IMR-90 (cell line): ENCODE measurements around the gene USP25. TPM values are rescaled to one million over a fixed set of nuclear protein-coding genes. Genes with fewer than 3 reads are reported as not detected.

ENCODE experiments used
- ATAC-seq: fragments of 200-7000 bp; cut with Tn5 transposase; 2 replicates; pipeline ENCODE4 v1.9.1; 2020; ENCODE audit warnings: low read depth, mild to moderate bottlenecking, moderate library complexity
- BruUV-seq: library from RNA; stranded (reverse); fragments of 400-500 nt; replicated peaks from 2 replicates; lab custom pipeline; 2021; lab: Mats Ljungman, UMichigan
- CTCF ChIA-PET: fragments of 300-600 bp; formaldehyde crosslinking; extraction: SDS; loops from one replicate; lab custom pipeline; 2021; ENCODE audit warnings: antibody characterized with exemption; lab: Yijun Ruan, JAX
- POLR2A ChIA-PET: fragments of 300-600 bp; sonication (Branson Sonifier 250); formaldehyde crosslinking; loops from one replicate; lab custom pipeline; 2022; ENCODE audit warnings: antibody characterized with exemption; ENCODE audit not compliant: unreplicated experiment; lab: Charles Lee
- DNase-seq: peaks from one replicate; pipeline ENCODE4 v3.0.0; 2013
- H2AFZ ChIP-seq: replicated peaks from 2 replicates; pipeline ENCODE3; 2013; ENCODE audit warnings: low read length, mild to moderate bottlenecking; ENCODE audit not compliant: poor library complexity
- H2AK5ac ChIP-seq: 2 replicates; pipeline ENCODE4 v1.6.1; 2013; ENCODE audit warnings: low read depth, low read length, inconsistent platforms
- H2AK9ac ChIP-seq: replicated peaks from 2 replicates; pipeline ENCODE3; 2013; ENCODE audit warnings: mild to moderate bottlenecking, low read depth, low read length, moderate library complexity; ENCODE audit not compliant: poor library complexity
- H2BK120ac ChIP-seq: 2 replicates; pipeline ENCODE4 v1.6.1; 2013; ENCODE audit warnings: low read depth, low read length, inconsistent platforms
- H2BK15ac ChIP-seq: 3 replicates; pipeline ENCODE4 v1.6.1; 2013; ENCODE audit warnings: low read depth, low read length, inconsistent platforms
- H2BK20ac ChIP-seq: 2 replicates; pipeline ENCODE4 v1.6.1; 2013; ENCODE audit warnings: low read depth, mild to moderate bottlenecking, inconsistent platforms, low read length, moderate library complexity
- H2BK5ac ChIP-seq: 2 replicates; pipeline ENCODE4 v1.6.1; 2013; ENCODE audit warnings: mild to moderate bottlenecking, low read depth, low read length, inconsistent platforms; ENCODE audit not compliant: poor library complexity, severe bottlenecking
- H3K14ac ChIP-seq: replicated peaks from 2 replicates; pipeline ENCODE4 v1.6.1; 2013; ENCODE audit warnings: low read depth, low read length, inconsistent platforms
- H3K18ac ChIP-seq: 2 replicates; pipeline ENCODE4 v1.6.1; 2013; ENCODE audit warnings: low read depth, low read length, control low read depth
- H3K23ac ChIP-seq: 2 replicates; pipeline ENCODE4 v1.6.1; 2013; ENCODE audit warnings: low read depth, low read length, inconsistent platforms
- H3K27ac ChIP-seq: 2 replicates; pipeline ENCODE4 v1.5.1; 2013; ENCODE audit warnings: mild to moderate bottlenecking, control low read depth, low read length; ENCODE audit not compliant: insufficient read depth
- H3K27me3 ChIP-seq: 2 replicates; pipeline ENCODE4 v1.6.1; 2013; ENCODE audit warnings: low read length; ENCODE audit not compliant: control insufficient read depth, insufficient read depth
- H3K36me3 ChIP-seq: 2 replicates; pipeline ENCODE4 v1.6.1; 2013; ENCODE audit warnings: low read length, mixed read lengths; ENCODE audit not compliant: control insufficient read depth, insufficient read depth
- H3K4ac ChIP-seq: 2 replicates; pipeline ENCODE4 v1.6.1; 2013; ENCODE audit warnings: low read depth, low read length, inconsistent platforms
- H3K4me1 ChIP-seq: 2 replicates; pipeline ENCODE4 v1.6.1; 2013; ENCODE audit warnings: low read length, mixed read lengths; ENCODE audit not compliant: control insufficient read depth, insufficient read depth
- H3K4me2 ChIP-seq: 2 replicates; pipeline ENCODE4 v1.6.1; 2013; ENCODE audit warnings: low read depth, mild to moderate bottlenecking, control low read depth, low read length, moderate library complexity
- H3K4me3 ChIP-seq: 2 replicates; pipeline ENCODE4 v1.5.1; 2013; ENCODE audit warnings: low read depth, mild to moderate bottlenecking, control low read depth, low read length, moderate library complexity; ENCODE audit not compliant: insufficient read depth
- H3K56ac ChIP-seq: 2 replicates; pipeline ENCODE4 v1.6.1; 2013; ENCODE audit warnings: low read length, inconsistent platforms; ENCODE audit not compliant: insufficient read depth; ENCODE audit errors: extremely low read depth
- H3K79me1 ChIP-seq, 2 experiments: 2 replicates each; pipeline ENCODE4 v1.6.1; 2013; ENCODE audit warnings: low read length in 2 of 2, inconsistent platforms in 1 of 2, low read depth in 1 of 2
- H3K9ac ChIP-seq: 2 replicates; pipeline ENCODE4 v1.6.1; 2013; ENCODE audit warnings: low read depth, low read length, control low read depth
- H3K9me1 ChIP-seq: 2 replicates; pipeline ENCODE4 v1.6.1; 2013; ENCODE audit warnings: low read length, inconsistent platforms; ENCODE audit not compliant: insufficient read depth
- H3K9me3 ChIP-seq: 2 replicates; pipeline ENCODE4 v1.6.1; 2013; ENCODE audit warnings: low read length; ENCODE audit not compliant: control insufficient read depth, insufficient read depth
- H4K20me1 ChIP-seq: 2 replicates; pipeline ENCODE4 v1.6.1; 2013; ENCODE audit warnings: low read length, inconsistent platforms; ENCODE audit not compliant: insufficient read depth
- H4K5ac ChIP-seq: 2 replicates; pipeline ENCODE4 v1.6.1; 2013; ENCODE audit warnings: mild to moderate bottlenecking, low read depth, low read length, control low read depth
- H4K8ac ChIP-seq, 2 experiments: 2 replicates each; pipeline ENCODE4 v1.6.1; 2013; ENCODE audit warnings: low read depth in 2 of 2, low read length in 2 of 2, control low read depth in 1 of 2, inconsistent platforms in 1 of 2
- H4K91ac ChIP-seq: 2 replicates; pipeline ENCODE4 v1.6.1; 2013; ENCODE audit warnings: low read depth, low read length, inconsistent platforms; ENCODE audit not compliant: insufficient read depth
- BHLHE40 ChIP-seq: fragments of 150-350 bp; IDR thresholded peaks from 2 replicates; pipeline ENCODE4 v1.6.1; 2016; ENCODE audit warnings: mild to moderate bottlenecking, low read depth, low read length
- CEBPB ChIP-seq: IDR thresholded peaks from 2 replicates; pipeline ENCODE4 v1.6.1; 2012; ENCODE audit warnings: low read depth, low read length, improper control_type of control experiment
- ELK1 ChIP-seq: fragments of 150-350 bp; IDR thresholded peaks from 2 replicates; pipeline ENCODE4 v1.6.1; 2016; ENCODE audit warnings: low read depth, mild to moderate bottlenecking, low read length, moderate library complexity, borderline replicate concordance
- MAFK ChIP-seq: IDR thresholded peaks from 2 replicates; pipeline ENCODE4 v1.6.1; 2012; ENCODE audit warnings: low read depth, low read length, improper control_type of control experiment
- NFE2L2 ChIP-seq: fragments of 150-350 bp; IDR thresholded peaks from 2 replicates; pipeline ENCODE4 v1.6.1; 2016; ENCODE audit warnings: low read depth, mild to moderate bottlenecking, low read length
- RAD21 ChIP-seq: IDR thresholded peaks from 2 replicates; pipeline ENCODE4 v1.6.1; 2012; ENCODE audit warnings: low read length, improper control_type of control experiment
- WGBS, 2 experiments: methylation state at CpG; one replicate each; pipeline versions ENCODE4 v1.1.5 to v1.1.7; 2013; ENCODE audit warnings: missing lambda C conversion rate in 2 of 2; ENCODE audit not compliant: insufficient read length in 1 of 2; ENCODE audit errors: extremely low coverage in 2 of 2; 5-methylcytosine and 5-hydroxymethylcytosine counted together
- dilution Hi-C: fragments of 300-500 bp; cut with HindIII; formaldehyde crosslinking; loops from one replicate; pipeline ENCODE4 v1.14.3; 2018; ENCODE audit warnings: low sequenced_read_pairs; ENCODE audit not compliant: unreplicated experiment
- in situ Hi-C: fragments of 300-500 bp; cut with MboI; formaldehyde crosslinking; loops from 3 replicates; pipeline ENCODE4 v1.14.3; 2019; ENCODE audit warnings: low sequenced_read_pairs, inconsistent platforms, mixed read lengths
- intact Hi-C: fragments of 100-400 bp; cut with micrococcal nuclease; formaldehyde crosslinking; loops from 2 replicates; pipeline ENCODE4 v1.10.0; 2022
- polyA plus RNA-seq, 3 experiments: library from polyadenylated mRNA; depleted of rRNA; stranded (reverse); fragments of >200 nt; gene quantifications; 2 replicates each; pipeline ENCODE4 v1.2.3, GENCODE V29; 2012; ENCODE audit warnings: low replicate concordance in 1 of 3
- total RNA-seq: library from RNA; depleted of rRNA; stranded (reverse); fragments of >200 nt; gene quantifications from 2 replicates; pipeline ENCODE4 v1.2.3, GENCODE V29; 2012
- TF ChIP-seq, protein P1 (sequence below): conservative IDR thresholded peaks from 2 replicates; pipeline ENCODE4 v1.5.1; 2012; ENCODE audit warnings: mild to moderate bottlenecking, low read depth, low read length, improper control_type of control experiment
- TF ChIP-seq, protein P2 (sequence below): fragments of 150-350 bp; IDR thresholded peaks from 2 replicates; pipeline ENCODE4 v1.6.1; 2017; ENCODE audit warnings: mild to moderate bottlenecking, antibody characterized with exemption, low read length, low read depth

Gene USP25
- total and polyA plus RNA-seq, 2 of the 4 experiments (the other 2 are of a cell fraction) = 9.3 to 23.3 TPM

GRCh38 chr21:15741510-15741909, 11.7 kb downstream of the USP25 start:
- Histone ChIP-seq H3K9me3 (no peaks in the 10 kb centered on the region), H3K4me2 (0 out of 2 replicates have a peak overlapping the region, but pooled peaks have one; percentile 4), H2AK5ac (no peak overlapping the region), H2BK15ac (no peak overlapping the region), H4K8ac (no peak overlapping the region), H3K27ac (no peak overlapping the region), H2BK120ac (no peak overlapping the region), H4K5ac (no peak overlapping the region), H3K4ac (no peak overlapping the region), H3K18ac (no peak overlapping the region), H3K4me1 (peaks cover 2% of the 10 kb centered on the region; the same call in 1 of the 2 replicates), H2BK5ac (no peak overlapping the region), H3K56ac (no peak overlapping the region), H4K91ac (no peak overlapping the region), H3K23ac (no peak overlapping the region), H2BK20ac (no peak overlapping the region), H3K79me1 (peaks cover 25 to 40% of the 10 kb centered on the region in 2 experiments; a peak in 3 of 4 replicates), H3K36me3 (no peaks in the 10 kb centered on the region; the same call in 1 of the 2 replicates), H2AK9ac (no peak overlapping the region), H4K20me1 (peaks cover 38% of the 10 kb centered on the region), H3K27me3 (no peaks in the 10 kb centered on the region), H3K4me3 (no peak overlapping the region), H2AFZ (no peak overlapping the region), H3K9me1 (peaks cover 2% of the 10 kb centered on the region; the same call in 1 of the 2 replicates), H3K14ac (no peak overlapping the region), H3K9ac (no peak overlapping the region)
- dilution Hi-C loops (no loop called here), in situ Hi-C loops (no loop called here), intact Hi-C loops (no loop called here)
- POLR2A ChIA-PET = no interaction called here
- no TSS peak for BruUV-seq
- WGBS, 2 experiments = no CpG with 5 or more reads among the region's 1 CpG
- CTCF ChIA-PET = no interaction called here
- DNase-seq = peak; percentile 67
- TF ChIP-seq MAFK (no peak), NFE2L2 (no peak), RAD21 (no peak), CEBPB (peak; percentile 60), BHLHE40 (no peak), ELK1 (no peak)
- TF ChIP-seq, protein P1, sequence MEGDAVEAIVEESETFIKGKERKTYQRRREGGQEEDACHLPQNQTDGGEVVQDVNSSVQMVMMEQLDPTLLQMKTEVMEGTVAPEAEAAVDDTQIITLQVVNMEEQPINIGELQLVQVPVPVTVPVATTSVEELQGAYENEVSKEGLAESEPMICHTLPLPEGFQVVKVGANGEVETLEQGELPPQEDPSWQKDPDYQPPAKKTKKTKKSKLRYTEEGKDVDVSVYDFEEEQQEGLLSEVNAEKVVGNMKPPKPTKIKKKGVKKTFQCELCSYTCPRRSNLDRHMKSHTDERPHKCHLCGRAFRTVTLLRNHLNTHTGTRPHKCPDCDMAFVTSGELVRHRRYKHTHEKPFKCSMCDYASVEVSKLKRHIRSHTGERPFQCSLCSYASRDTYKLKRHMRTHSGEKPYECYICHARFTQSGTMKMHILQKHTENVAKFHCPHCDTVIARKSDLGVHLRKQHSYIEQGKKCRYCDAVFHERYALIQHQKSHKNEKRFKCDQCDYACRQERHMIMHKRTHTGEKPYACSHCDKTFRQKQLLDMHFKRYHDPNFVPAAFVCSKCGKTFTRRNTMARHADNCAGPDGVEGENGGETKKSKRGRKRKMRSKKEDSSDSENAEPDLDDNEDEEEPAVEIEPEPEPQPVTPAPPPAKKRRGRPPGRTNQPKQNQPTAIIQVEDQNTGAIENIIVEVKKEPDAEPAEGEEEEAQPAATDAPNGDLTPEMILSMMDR = no peak
- TF ChIP-seq, protein P2, sequence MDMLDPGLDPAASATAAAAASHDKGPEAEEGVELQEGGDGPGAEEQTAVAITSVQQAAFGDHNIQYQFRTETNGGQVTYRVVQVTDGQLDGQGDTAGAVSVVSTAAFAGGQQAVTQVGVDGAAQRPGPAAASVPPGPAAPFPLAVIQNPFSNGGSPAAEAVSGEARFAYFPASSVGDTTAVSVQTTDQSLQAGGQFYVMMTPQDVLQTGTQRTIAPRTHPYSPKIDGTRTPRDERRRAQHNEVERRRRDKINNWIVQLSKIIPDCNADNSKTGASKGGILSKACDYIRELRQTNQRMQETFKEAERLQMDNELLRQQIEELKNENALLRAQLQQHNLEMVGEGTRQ = no peak
- ATAC-seq = peak; percentile 40
